ENCODE results near the gene IL9.

DNA sequence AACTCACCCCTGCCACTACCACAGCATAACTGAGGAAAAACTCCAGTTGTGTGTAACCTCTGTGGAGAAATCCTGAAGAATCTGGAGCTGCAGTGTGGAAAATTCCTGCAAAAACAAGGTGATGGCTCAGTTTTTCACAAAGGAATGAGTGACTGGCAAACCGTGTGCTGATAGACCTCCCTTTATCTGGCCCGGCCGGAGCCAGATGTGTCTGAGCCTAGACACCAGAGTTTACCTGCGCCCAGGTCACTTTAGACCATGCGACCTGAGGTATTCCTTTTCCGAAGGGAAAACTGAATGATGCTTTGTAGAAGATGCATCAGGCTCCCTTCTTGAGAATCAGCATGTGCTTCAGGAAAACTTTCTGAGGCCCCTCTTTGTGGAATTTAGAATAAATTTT is 45.0 kb downstream of the IL9 start:
- TF ChIP-seq ZNF878 (CRISPR knock-in tag; IDR thresholded peaks at IDR 0.05), result no peak
- TF ChIP-seq CTCF (CRISPR knock-in tag; IDR thresholded peaks at IDR 0.05), result no peak
- no peak for TF ChIP-seq NFE2L2 (IDR thresholded peaks at IDR 0.05; ENCODE audit: low read length)
